ENCODE data around the gene MEFV.

MEFV gene

GRCh38 chr16:3193221-3194212 lies 62.9 kb downstream of the MEFV start:
- no peak overlapping the region for H3K9ac ChIP-seq
- no peak overlapping the region for H3K4me3 ChIP-seq (ENCODE audit: low read depth, low read length)
- no peak overlapping the region for H3K4me2 ChIP-seq (ENCODE audit: low read length)
- H3K36me3 ChIP-seq (ENCODE audit: control insufficient read depth, insufficient read depth, low read length): no peaks in the 10 kb centered on the region
- no peaks in the 10 kb centered on the region for H3K79me2 ChIP-seq
- no peaks in the 10 kb centered on the region for H3K9me3 ChIP-seq (ENCODE audit: control insufficient read depth, low read length)
- TF ChIP-seq CTCF (IDR thresholded peaks at IDR 0.05): no peak
- H3K27ac ChIP-seq: no peak overlapping the region
- no peaks in the 10 kb centered on the region for H3K4me1 ChIP-seq
- H2AFZ ChIP-seq: no peak overlapping the region
- H3K27me3 ChIP-seq (ENCODE audit: control insufficient read depth, insufficient read depth, low read length): no peaks in the 10 kb centered on the region

GRCh38 chr16:3192476-3193019 lies 63.9 kb downstream of the MEFV start:
- Histone ChIP-seq H3K9me3 (ENCODE audit: control insufficient read depth, low read length) (no peaks in the 10 kb centered on the region), H3K79me2 (no peaks in the 10 kb centered on the region), H2AFZ (no peak overlapping the region), H3K36me3 (ENCODE audit: control insufficient read depth, insufficient read depth, low read length) (no peaks in the 10 kb centered on the region), H3K27me3 (ENCODE audit: control insufficient read depth, insufficient read depth, low read length) (no peaks in the 10 kb centered on the region), H3K27ac (no peak overlapping the region), H3K4me2 (ENCODE audit: low read length) (no peak overlapping the region), H3K9ac (no peak overlapping the region), H3K4me1 (no peaks in the 10 kb centered on the region), H3K4me3 (ENCODE audit: low read depth, low read length) (no peak overlapping the region)
- no peak for TF ChIP-seq CTCF (IDR thresholded peaks at IDR 0.05)

Data from parathyroid adenoma (tissue), 2 donors.